ENCODE measurements around the gene CCNDBP1. TPM values are rescaled to one million over a fixed set of nuclear protein-coding genes. Genes with fewer than 3 reads are reported as not detected.

CCNDBP1 gene
- total RNA-seq, 1 donor from 2014 or later, result 71.0 TPM

GRCh38 chr15:43210172-43210745 lies 25.1 kb downstream of the CCNDBP1 start:
- Histone ChIP-seq H3K27me3 (ENCODE audit: low read depth) (peaks cover 15% of the 10 kb centered on the region), H3K4me3 (no peak overlapping the region), H3K4me1 (no peaks in the 10 kb centered on the region), H3K27ac (no peak overlapping the region), H3K9me3 (no peaks in the 10 kb centered on the region), H3K36me3 (no peaks in the 10 kb centered on the region)
- no peak for ATAC-seq
- no peak for TF ChIP-seq CTCF (IDR thresholded peaks at IDR 0.05)
- intact Hi-C loops (cut with DNase I), result no loop called here
- DNase-seq, result no peak

GRCh38 chr15:43210807-43211206 lies 25.6 kb downstream of the CCNDBP1 start:
- no peak overlapping the region for H3K27ac ChIP-seq
- no peaks in the 10 kb centered on the region for H3K36me3 ChIP-seq
- peaks cover 15% of the 10 kb centered on the region for H3K27me3 ChIP-seq (ENCODE audit: low read depth)
- no peaks in the 10 kb centered on the region for H3K9me3 ChIP-seq
- H3K4me1 ChIP-seq, result no peaks in the 10 kb centered on the region
- no peak for TF ChIP-seq CTCF (IDR thresholded peaks at IDR 0.05)
- no peak for DNase-seq
- intact Hi-C loops (cut with DNase I), result no loop called here
- no peak for ATAC-seq
- H3K4me3 ChIP-seq, result no peak overlapping the region

- intact Hi-C loops (cut with DNase I), result no loop called here
These were observed 26.1 kb downstream of the CCNDBP1 start for GRCh38 chr15:43211224-43211735.

GRCh38 chr15:43212299-43212698 lies 27.1 kb downstream of the CCNDBP1 start:
- no peaks in the 10 kb centered on the region for H3K4me1 ChIP-seq
- no peak for TF ChIP-seq CTCF (IDR thresholded peaks at IDR 0.05)
- H3K36me3 ChIP-seq, result no peaks in the 10 kb centered on the region
- H3K27me3 ChIP-seq (ENCODE audit: low read depth), result peaks cover 15% of the 10 kb centered on the region
- H3K4me3 ChIP-seq, result no peak overlapping the region
- ATAC-seq (no peak), DNase-seq (no peak)
- intact Hi-C loops (cut with DNase I), result no loop called here
- H3K27ac ChIP-seq, result no peak overlapping the region
- no peaks in the 10 kb centered on the region for H3K9me3 ChIP-seq

More at GRCh38 chr15:43211224-43211735, 26.1 kb downstream of the CCNDBP1 start:
- H3K27me3 ChIP-seq (ENCODE audit: low read depth), result peaks cover 15% of the 10 kb centered on the region
- no peak overlapping the region for H3K4me3 ChIP-seq
- no peak for TF ChIP-seq CTCF (IDR thresholded peaks at IDR 0.05)
- no peaks in the 10 kb centered on the region for H3K4me1 ChIP-seq
- no peak overlapping the region for H3K27ac ChIP-seq
- no peaks in the 10 kb centered on the region for H3K9me3 ChIP-seq
- H3K36me3 ChIP-seq, result no peaks in the 10 kb centered on the region
- DNase-seq, result no peak
- no peak for ATAC-seq

- Histone ChIP-seq H3K9me3 (no peaks in the 10 kb centered on the region), H3K27me3 (ENCODE audit: low read depth) (peaks cover 15% of the 10 kb centered on the region), H3K27ac (no peak overlapping the region), H3K4me1 (no peaks in the 10 kb centered on the region), H3K4me3 (no peak overlapping the region), H3K36me3 (no peaks in the 10 kb centered on the region)
- TF ChIP-seq CTCF (IDR thresholded peaks at IDR 0.05), result no peak
- DNase-seq (no peak), ATAC-seq (no peak)
- intact Hi-C loops (cut with DNase I), result no loop called here
These were observed 27.7 kb downstream of the CCNDBP1 start for GRCh38 chr15:43212951-43213350.
